BJ (cell line): Measurements from ENCODE around the gene LDHAL6B. TPM values are rescaled to one million over a fixed set of nuclear protein-coding genes. Genes with fewer than 3 reads are reported as not detected.

Source experiments
- CTCF ChIA-PET: fragments of 350-600 bp; formaldehyde crosslinking; extraction: SDS; loops from one replicate; lab custom pipeline; 2021; ENCODE audit warnings: antibody characterized with exemption, inconsistent platforms; lab: Yijun Ruan, JAX
- POLR2A ChIA-PET: fragments of 300-600 bp; sonication (Branson Sonifier 250); formaldehyde crosslinking; extraction: SDS; loops from one replicate; lab custom pipeline; 2021; ENCODE audit warnings: antibody characterized with exemption; lab: Charles Lee
- DNase-seq: peaks from one replicate; pipeline ENCODE4 v3.0.0-alpha.2; 2011; ENCODE audit warnings: low read depth
- H3K27me3 ChIP-seq: 2 replicates; pipeline ENCODE4 v1.6.0; 2011; ENCODE audit warnings: low read length; ENCODE audit not compliant: control insufficient read depth, insufficient read depth
- H3K36me3 ChIP-seq: 2 replicates; pipeline ENCODE4 v1.5.1; 2011; ENCODE audit warnings: low read length; ENCODE audit not compliant: control insufficient read depth, insufficient read depth
- H3K4me3 ChIP-seq: 2 replicates; pipeline ENCODE4 v1.5.1; 2011; ENCODE audit warnings: low read depth, mild to moderate bottlenecking, control low read depth, low read length
- polyA plus RNA-seq: library from polyadenylated mRNA; depleted of rRNA; stranded (reverse); fragments of >200 nt; gene quantifications from 2 replicates; pipeline ENCODE4 v1.2.3, GENCODE V29; 2011
- TF ChIP-seq, protein P1 (sequence below): IDR thresholded peaks from 2 replicates; pipeline ENCODE4 v1.5.1; 2011; ENCODE audit warnings: low read depth, mild to moderate bottlenecking, control low read depth, inconsistent platforms, low read length, moderate library complexity; ENCODE audit not compliant: insufficient read depth

LDHAL6B gene
- polyA plus RNA-seq, 1 experiment = not detected

DNA sequence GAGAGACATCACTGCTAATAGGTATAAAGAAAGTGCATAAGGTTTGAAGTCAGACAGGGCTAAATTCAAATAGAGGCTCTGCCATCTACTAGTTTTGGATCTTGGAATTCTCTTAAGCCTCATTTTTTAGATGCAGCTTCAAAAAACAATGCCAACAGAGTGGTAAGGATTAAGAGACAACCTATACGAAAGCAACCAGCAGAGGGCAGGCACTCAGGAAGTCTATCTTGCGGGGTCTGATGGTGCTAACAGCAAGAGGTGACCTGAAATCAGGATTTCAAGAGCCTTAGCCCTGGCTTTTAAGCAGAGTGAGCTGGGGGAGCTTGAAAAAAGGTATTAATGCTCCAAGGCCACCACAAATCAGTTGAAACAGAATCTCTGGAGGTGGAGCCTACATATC, 40.7 kb downstream of the LDHAL6B start:
- POLR2A ChIA-PET = no interaction called here
- Histone ChIP-seq H3K4me3 (no peak overlapping the region), H3K27me3 (no peaks in the 10 kb centered on the region), H3K36me3 (peaks cover 2% of the 10 kb centered on the region)
- CTCF ChIA-PET = interaction anchor here (0.6 to 3.5 kb wide), 18 partner anchors 9 to 246 kb away, joined by 3 to 17 read pairs (median 4); partner anchors contain the start of gene MYO1E
- no peak for DNase-seq
- TF ChIP-seq, protein P1, sequence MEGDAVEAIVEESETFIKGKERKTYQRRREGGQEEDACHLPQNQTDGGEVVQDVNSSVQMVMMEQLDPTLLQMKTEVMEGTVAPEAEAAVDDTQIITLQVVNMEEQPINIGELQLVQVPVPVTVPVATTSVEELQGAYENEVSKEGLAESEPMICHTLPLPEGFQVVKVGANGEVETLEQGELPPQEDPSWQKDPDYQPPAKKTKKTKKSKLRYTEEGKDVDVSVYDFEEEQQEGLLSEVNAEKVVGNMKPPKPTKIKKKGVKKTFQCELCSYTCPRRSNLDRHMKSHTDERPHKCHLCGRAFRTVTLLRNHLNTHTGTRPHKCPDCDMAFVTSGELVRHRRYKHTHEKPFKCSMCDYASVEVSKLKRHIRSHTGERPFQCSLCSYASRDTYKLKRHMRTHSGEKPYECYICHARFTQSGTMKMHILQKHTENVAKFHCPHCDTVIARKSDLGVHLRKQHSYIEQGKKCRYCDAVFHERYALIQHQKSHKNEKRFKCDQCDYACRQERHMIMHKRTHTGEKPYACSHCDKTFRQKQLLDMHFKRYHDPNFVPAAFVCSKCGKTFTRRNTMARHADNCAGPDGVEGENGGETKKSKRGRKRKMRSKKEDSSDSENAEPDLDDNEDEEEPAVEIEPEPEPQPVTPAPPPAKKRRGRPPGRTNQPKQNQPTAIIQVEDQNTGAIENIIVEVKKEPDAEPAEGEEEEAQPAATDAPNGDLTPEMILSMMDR = peak; percentile 72

GRCh38 chr15:59249816-59250215, 43.2 kb downstream of the LDHAL6B start:
- ChIA-PET CTCF (no interaction called here), POLR2A (no interaction called here)
- peaks cover 2% of the 10 kb centered on the region for H3K36me3 ChIP-seq
- no peak for DNase-seq
- no peaks in the 10 kb centered on the region for H3K27me3 ChIP-seq
- no peak overlapping the region for H3K4me3 ChIP-seq
- TF ChIP-seq, protein P1 = no peak

DNA sequence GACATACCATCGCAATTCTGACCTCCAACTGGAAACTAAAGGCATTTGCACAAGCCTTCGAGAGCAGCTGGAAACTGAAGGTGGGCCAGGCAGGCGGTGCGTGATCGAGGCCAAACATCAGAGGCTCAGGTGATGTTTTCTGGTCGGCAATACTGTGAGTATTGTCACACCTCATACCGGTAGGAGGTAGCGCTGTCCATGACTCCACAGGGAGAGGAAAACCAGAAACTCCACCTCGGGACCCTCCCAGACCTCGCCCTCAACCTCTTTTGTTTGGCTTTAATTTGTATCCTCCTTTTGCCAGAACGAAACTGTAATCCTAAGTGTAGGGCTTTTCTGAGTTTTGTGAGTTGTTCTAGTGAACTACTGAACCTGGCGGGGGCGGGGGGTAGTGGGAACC, 43.6 kb downstream of the LDHAL6B start:
- CTCF ChIA-PET = no interaction called here
- POLR2A ChIA-PET = no interaction called here

GRCh38 chr15:59251001-59251845, 44.6 kb downstream of the LDHAL6B start:
- CTCF ChIA-PET = no interaction called here
- DNase-seq = no peak

More for the DNA sequence above, 43.6 kb downstream of the LDHAL6B start:
- no peak overlapping the region for H3K4me3 ChIP-seq
- DNase-seq = no peak
- TF ChIP-seq, protein P1 = no peak
- peaks cover 2% of the 10 kb centered on the region for H3K36me3 ChIP-seq
- H3K27me3 ChIP-seq = no peaks in the 10 kb centered on the region

DNA sequence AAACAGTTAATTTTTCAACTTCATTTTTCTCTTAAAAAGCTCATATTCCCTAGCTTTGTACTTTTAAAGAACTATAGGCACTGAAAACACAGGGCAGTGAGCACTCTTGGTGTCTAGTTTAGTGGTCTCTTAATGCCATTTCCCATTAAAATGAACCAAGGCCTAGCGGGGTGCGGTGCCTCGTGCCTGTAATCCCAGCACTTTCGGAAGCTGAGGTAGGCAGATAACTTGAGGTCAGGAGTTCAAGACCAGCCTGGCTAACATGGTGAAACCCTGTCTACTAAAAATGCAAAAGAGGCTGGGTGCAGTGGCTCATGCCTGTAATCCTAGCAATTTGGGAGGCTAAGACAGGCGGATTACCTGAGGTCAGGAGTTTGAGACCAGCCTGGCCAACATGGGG, 45.5 kb downstream of the LDHAL6B start:
- Histone ChIP-seq H3K4me3 (no peak overlapping the region), H3K36me3 (peaks cover 2% of the 10 kb centered on the region), H3K27me3 (no peaks in the 10 kb centered on the region)
- no peak for DNase-seq
- TF ChIP-seq, protein P1 = no peak
- ChIA-PET CTCF (no interaction called here), POLR2A (no interaction called here)

More at GRCh38 chr15:59251001-59251845, 44.6 kb downstream of the LDHAL6B start:
- TF ChIP-seq, protein P1 = no peak
- POLR2A ChIA-PET = no interaction called here
- H3K4me3 ChIP-seq = no peak overlapping the region
- H3K27me3 ChIP-seq = no peaks in the 10 kb centered on the region
- peaks cover 2% of the 10 kb centered on the region for H3K36me3 ChIP-seq
